HL-60/S4 treated with phorbol 12-myristate 13-acetate at 8.2 ng/mL for 4 days and 3 days (cell line): ENCODE measurements around the gene PPP1R8.
"Not testable (repeated sequence)": the region's sequence is repeated elsewhere in the genome, so short reads cannot be mapped to it uniquely, and the experiment has no call there.

Experiments used
- in situ Hi-C: fragments of 300-500 bp; cut with MboI; formaldehyde crosslinking; loops from 2 replicates; pipeline ENCODE4 v1.15.0; 2022; ENCODE audit warnings: low sequenced_read_pairs

The PPP1R8 gene

DNA sequence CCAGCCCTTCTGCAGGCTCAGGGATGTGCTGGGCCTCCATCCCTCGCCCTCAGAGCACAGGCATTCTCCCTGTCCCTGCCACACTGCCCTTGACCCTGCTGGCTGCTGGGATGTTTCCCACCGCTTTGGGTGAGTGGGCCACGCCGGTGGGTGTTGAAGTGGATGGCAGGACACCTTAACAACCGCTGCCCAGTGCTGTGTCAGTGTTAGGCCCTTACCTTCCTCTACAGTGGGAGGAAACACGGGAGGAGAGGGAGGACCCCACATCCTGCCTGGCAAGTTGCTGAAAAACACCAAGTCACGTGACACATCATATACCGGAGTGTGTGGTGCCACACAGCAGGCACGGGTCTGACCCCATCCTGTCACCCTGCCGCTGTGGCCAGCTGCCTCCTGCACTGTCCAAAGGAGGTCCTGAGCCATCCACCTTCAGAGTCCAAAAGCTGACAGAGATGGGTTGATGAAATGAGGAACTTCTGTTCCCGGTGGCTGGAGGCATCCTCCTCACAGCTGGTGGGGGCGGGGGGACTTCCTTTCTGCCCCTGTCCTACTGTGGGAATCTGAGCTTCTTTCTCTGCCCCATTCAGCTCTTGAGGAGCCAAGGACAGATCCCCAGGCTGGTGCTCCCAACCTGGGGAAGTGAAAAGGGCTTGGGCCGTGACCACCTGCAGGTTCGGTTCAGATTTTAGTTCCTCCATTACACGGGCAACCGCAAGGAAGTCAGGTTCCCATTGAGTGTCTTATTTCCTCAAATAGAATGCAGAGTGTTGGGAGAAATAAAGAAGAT, 38.5 kb downstream of the PPP1R8 start:
- in situ Hi-C loops = no loop called here

DNA sequence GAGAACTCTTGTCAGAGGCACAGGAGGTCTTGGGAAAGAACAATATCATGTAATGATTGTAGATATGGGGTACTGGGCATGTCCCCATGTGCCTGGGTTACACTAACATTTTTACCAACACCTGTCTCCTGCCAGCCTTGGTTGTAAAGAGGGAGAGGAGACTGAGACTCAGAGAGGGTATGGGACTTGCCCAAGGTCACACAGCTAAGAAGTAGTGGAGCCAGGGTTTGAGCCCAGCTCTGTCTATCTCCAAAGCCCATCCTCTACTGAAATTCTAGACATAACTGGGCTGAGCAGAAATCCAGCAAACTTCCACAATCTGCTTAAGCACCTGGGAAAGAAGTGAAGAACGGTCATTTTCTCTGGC, 39.1 kb downstream of the PPP1R8 start:
- in situ Hi-C loops = no loop called here

DNA sequence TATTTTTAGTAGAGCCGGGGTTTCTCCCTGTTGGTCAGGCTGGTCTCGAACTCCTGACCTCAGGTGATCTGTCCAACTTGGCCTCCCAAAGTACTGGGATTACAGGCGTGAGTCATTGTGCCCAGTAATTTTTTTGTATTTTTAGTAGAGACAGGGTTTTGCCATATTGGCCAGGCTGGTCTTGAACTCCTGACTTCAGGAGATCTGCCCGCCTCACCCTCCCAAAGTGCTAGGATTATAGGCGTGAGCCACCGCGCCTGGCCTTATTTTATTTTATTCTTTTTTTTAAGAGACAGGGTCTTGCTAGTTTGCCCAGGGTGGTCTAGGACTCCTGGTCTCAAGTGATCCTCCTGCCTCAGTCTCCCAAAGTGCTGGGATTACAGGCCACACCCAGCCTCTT, 40.5 kb downstream of the PPP1R8 start:
- in situ Hi-C loops = not testable (repeated sequence)

GRCh38 chr1:27872059-27872801, 41.6 kb downstream of the PPP1R8 start, which contains the start of gene THEMIS2:
Gene THEMIS2, plus strand, starts transcription at chr1:27872544. Its CDS starts 28 bp downstream, at chr1:27872572.
- in situ Hi-C loops = no loop called here

GRCh38 chr1:27872802-27873551, 42.4 kb downstream of the PPP1R8 start:
- in situ Hi-C loops = no loop called here

DNA sequence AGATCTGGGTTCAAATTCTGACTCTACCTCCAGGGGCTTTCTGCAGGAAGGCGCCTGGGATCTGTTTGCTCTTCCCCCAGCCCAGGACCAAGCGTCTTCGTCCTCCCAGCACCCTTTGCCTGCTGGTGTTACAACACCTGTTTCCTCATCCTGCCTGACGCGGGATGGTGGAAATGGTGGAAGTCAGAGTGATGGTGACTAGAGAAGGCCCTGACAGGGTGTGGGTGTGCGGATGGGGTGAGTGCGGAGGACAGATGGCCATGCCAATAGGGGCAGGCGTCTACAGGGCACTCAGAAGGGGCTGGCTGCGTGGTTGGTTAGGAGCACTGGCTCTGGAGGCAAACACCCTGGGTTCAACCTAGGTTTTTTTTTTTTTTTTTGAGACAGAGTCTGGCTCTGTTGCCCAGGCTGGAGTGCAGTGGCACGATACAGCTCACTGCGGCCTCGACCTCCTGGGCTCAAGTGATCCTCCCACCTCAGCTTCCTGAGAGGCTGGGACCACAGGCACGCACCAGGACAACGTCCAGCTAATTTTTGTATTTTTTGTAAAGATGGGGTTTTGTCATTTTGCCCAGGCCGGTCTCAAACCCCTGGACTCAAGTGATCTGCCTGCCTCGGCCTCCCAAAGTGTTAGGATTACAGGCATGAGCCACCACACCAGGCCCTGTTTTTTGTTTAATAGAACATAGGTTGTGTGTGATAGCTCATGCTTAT, 43.2 kb downstream of the PPP1R8 start:
- in situ Hi-C loops = no loop called here

DNA sequence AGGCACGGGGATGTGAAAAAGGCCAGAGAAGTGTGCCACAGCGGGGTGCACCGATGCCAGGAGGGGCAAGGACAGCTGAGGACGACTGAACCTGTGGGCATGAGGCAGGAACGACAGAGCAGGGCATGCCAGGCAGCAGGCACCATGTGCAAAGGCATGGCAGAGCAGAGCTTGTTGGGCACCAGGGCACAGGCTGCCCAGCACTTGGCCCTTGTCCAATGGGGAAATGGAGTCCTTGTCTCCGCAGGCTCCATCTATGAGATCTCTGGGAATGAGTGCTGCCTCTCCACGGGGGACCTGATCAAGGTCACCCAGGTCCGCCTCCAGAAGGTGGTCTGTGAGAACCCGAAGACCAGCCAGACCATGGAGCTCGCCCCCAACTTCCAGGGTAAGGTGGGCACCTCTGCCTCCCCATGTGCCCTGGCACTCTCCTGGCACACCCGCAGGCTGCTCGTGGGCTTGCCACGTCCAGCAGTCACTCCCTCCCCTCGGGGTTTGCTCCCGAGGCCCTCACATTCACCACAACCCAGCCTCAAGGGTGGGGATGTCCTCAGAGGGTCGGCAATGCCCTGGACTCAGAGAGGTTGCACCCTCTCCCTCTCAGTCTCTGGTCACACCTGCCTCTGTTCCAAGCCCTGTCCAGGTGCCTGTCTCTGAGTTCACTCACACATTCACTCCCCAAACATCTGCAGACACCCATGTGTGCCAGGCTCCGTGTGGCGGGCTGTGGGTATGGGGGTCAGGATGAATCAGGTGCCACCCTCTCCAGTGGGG, 45.9 kb downstream of the PPP1R8 start:
- in situ Hi-C loops = no loop called here

GRCh38 chr1:27877115-27877416, 46.5 kb downstream of the PPP1R8 start:
- in situ Hi-C loops = no loop called here

GRCh38 chr1:27878039-27878438, 47.5 kb downstream of the PPP1R8 start:
- in situ Hi-C loops = no loop called here

GRCh38 chr1:27878787-27879335, 48.3 kb downstream of the PPP1R8 start:
- in situ Hi-C loops = no loop called here

- in situ Hi-C loops = no loop called here
Observed at GRCh38 chr1:27879374-27880082, 48.9 kb downstream of the PPP1R8 start.

- in situ Hi-C loops = no loop called here
Observed at GRCh38 chr1:27882543-27882903, 51.9 kb downstream of the PPP1R8 start.

DNA sequence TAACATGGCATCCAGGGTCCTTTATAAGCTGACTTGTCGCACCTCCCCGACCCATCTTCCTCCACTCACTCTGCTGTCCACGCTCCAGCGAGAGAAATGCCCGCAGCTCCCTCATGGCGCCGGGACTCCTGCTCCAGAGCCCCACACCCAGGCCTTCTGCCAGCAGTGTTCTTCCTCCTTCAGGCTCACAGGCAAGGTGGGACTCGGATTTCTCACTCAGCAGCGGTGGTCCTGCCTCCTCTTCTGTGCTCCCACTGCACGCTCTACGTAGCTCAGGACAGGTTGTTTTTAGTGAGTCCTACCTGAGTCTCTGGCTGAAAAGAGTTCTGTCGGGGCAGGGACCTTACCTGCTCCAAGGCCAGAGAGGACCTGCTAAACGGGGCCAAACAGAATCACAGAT, 53.0 kb downstream of the PPP1R8 start:
- in situ Hi-C loops = no loop called here

DNA sequence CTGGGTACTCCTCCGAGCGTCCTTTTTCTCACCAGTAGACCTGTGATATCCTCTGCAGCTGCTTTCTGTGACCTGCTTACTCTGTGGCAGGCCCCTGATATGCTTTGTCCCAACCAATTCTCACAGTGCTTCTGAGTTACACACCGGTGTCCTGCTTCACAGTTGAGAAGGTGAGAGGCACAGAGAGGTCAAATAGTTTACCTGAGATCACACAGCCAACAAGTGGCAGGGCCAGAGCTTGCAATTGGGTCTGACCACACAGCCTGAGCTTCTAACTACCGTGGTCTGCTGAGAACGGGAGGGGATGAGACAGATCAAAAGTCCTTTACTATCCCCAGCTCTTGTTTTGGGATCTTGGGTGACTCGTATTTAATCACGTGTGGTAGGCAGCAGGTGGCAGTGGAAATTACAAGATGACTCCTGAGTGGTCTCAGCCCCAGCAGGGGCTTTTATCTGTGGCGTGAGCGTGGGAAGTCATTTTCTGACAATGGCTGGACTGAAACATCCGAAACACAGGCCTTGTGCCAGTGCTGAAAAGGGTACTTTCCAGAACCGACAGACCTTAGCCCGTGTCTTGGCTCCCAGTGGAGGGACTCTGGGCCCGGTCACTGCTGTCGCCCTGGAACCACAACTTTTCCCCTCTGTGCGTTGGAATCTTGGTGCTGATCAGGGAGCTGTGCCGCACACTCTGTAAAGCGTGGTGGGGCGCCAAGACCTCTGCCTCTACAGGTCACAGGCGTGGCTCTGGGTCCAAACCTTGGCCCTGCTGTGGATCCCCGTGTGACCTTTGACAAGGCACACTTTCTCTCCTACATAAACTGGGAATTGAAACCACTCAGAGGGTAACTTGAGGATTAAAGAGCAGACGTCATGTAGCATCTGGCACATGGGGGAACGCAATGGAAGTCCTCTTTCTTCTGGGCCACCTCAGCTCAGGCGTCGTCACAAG, 53.7 kb downstream of the PPP1R8 start:
- in situ Hi-C loops = no loop called here

DNA sequence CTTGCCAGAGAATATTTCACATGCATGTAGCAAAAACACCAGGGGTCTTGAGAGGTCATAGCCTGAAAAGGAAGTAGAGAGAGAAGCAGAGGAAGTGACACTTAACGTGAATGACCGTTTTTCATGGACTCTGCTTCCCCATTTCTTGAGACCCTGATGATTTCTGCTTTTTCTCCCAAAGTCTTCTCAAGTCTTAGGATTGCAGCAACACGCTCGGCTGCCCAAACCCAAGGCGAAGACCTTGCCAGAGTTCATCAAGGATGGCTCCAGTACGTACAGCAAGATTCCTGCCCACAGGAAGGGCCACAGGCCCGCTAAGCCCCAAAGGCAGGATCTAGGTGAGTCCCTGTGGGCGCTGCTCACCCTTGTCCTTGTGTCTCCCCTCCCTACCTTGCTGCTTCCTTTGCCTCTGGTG, 54.5 kb downstream of the PPP1R8 start:
- in situ Hi-C loops = no loop called here

DNA sequence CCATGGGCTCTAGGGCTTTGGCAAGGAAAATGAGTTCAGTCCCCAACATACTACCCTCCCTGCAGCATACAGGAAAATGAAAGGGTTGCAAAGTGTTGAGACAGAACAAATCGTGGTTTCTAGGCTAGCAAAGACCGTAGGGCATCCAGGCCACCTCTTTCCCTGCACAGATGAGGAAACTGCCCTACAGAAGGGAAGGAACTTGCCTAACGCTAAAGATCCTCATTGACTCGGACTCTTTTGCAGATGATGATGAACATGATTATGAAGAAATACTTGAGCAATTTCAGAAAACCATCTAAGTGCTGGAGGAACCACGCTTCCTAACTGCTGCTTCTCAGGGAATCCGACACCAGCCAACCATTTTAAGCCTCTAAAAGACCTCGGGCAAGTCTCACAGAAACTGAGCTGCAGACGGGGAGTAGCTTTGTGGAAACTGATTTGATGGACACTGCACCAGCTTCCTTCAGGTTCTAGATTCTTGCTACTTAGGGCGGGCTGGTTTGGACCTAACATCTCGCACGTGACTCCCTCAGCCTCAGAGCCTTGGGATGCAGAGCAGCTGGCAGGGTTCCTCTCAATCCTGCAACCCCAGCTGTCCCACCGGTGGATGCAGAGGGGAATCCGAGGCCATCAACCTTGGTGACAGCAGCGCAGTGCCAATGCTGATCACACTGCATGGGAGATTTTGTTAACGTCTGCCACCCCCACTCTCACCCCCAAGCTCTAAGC, 55.2 kb downstream of the PPP1R8 start:
- in situ Hi-C loops = no loop called here

- in situ Hi-C loops = no loop called here
Observed at GRCh38 chr1:27886353-27886679, 55.7 kb downstream of the PPP1R8 start.

GRCh38 chr1:27886744-27887143, 56.2 kb downstream of the PPP1R8 start:
- in situ Hi-C loops = no loop called here
